ENCODE measurements around the gene GRAMD1C. TPM values are rescaled to one million over a fixed set of nuclear protein-coding genes. Genes with fewer than 3 reads are reported as not detected.

The GRAMD1C gene
- total RNA-seq, 2 donors from 2014 or later = 1.4 to 3.0 TPM

GRCh38 chr3:113878403-113878802 is 39.8 kb downstream of the GRAMD1C start:
- H3K36me3 Mint-ChIP-seq (ENCODE audit: insufficient read depth in 2 of 2) = no peaks in the 10 kb centered on the region
- H3K9me3 Mint-ChIP-seq = no peaks in the 10 kb centered on the region
- H3K4me3 Mint-ChIP-seq = no peak overlapping the region
- DNase-seq (no peak), ATAC-seq (replicated peaks in 1 of 2) (no peak)
- no peak overlapping the region for H3K27ac Mint-ChIP-seq
- H3K4me1 Mint-ChIP-seq (ENCODE audit: low read depth) = no peaks in the 10 kb centered on the region
- no peaks in the 10 kb centered on the region for H3K27me3 Mint-ChIP-seq (ENCODE audit: low read depth)

- no peaks in the 10 kb centered on the region for H3K4me1 Mint-ChIP-seq (ENCODE audit: low read depth)
- no peak overlapping the region for H3K4me3 Mint-ChIP-seq
- H3K27ac Mint-ChIP-seq = no peak overlapping the region
- ATAC-seq (replicated peaks in 1 of 2) (no peak), DNase-seq (no peak)
- no peaks in the 10 kb centered on the region for H3K27me3 Mint-ChIP-seq (ENCODE audit: low read depth)
- no peaks in the 10 kb centered on the region for H3K36me3 Mint-ChIP-seq (ENCODE audit: insufficient read depth in 2 of 2)
- no peaks in the 10 kb centered on the region for H3K9me3 Mint-ChIP-seq
These were observed 46.5 kb downstream of the GRAMD1C start for GRCh38 chr3:113885050-113885449.

DNA sequence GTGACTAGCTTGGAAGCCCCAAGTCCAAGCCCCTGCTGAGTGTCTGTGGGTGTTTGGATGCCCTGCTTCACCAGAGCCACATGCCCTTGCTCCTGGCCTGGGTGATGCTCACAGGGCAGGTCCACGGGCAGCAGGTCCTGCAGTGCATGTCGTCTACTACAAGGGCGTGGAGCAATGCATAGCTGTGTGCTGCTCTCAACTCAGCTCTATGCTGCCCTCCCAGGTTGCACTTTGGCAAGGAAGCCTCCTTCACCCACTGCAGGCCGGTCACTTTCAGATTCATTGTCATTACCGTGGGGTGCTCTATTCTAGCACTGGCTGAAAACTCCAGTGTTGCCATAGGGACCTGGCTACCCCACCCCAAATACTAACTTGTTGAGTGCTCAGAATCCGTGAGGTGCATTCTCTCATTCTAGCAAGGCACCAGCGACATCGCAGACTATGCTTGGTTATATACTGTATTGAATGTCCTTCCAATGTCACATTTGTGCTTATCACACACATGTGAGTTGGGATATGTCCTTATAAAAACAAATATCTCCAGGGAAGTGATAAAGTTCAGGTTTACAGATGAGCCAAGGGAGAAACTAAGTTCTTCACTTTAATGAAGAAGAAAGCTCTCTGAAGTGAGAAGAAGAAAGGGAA is 51.8 kb downstream of the GRAMD1C start:
- DNase-seq = no peak
- Mint-ChIP-seq H3K4me3 (no peak overlapping the region), H3K9me3 (no peaks in the 10 kb centered on the region), H3K27me3 (ENCODE audit: low read depth) (no peaks in the 10 kb centered on the region), H3K4me1 (ENCODE audit: low read depth) (no peaks in the 10 kb centered on the region), H3K27ac (no peak overlapping the region), H3K36me3 (ENCODE audit: insufficient read depth in 2 of 2) (no peaks in the 10 kb centered on the region)
- no peak for ATAC-seq (replicated peaks in 1 of 2)

GRCh38 chr3:113894927-113895326 is 56.3 kb downstream of the GRAMD1C start:
- ATAC-seq (replicated peaks in 1 of 2) (no peak), DNase-seq (no peak)
- Mint-ChIP-seq H3K9me3 (no peaks in the 10 kb centered on the region), H3K36me3 (ENCODE audit: insufficient read depth in 2 of 2) (no peaks in the 10 kb centered on the region), H3K4me1 (ENCODE audit: low read depth) (peaks cover 5% of the 10 kb centered on the region), H3K4me3 (no peak overlapping the region), H3K27me3 (ENCODE audit: low read depth) (no peaks in the 10 kb centered on the region), H3K27ac (no peak overlapping the region)

GRCh38 chr3:113895964-113896363 is 57.4 kb downstream of the GRAMD1C start:
- H3K4me1 Mint-ChIP-seq (ENCODE audit: low read depth) = peaks cover 5% of the 10 kb centered on the region
- H3K9me3 Mint-ChIP-seq = no peaks in the 10 kb centered on the region
- DNase-seq = no peak
- H3K36me3 Mint-ChIP-seq (ENCODE audit: insufficient read depth in 2 of 2) = no peaks in the 10 kb centered on the region
- ATAC-seq (replicated peaks in 1 of 2) = no peak
- no peak overlapping the region for H3K27ac Mint-ChIP-seq
- no peak overlapping the region for H3K4me3 Mint-ChIP-seq
- no peaks in the 10 kb centered on the region for H3K27me3 Mint-ChIP-seq (ENCODE audit: low read depth)

- ATAC-seq (replicated peaks in 1 of 2) (no peak), DNase-seq (no peak)
- Mint-ChIP-seq H3K27ac (no peak overlapping the region), H3K9me3 (no peaks in the 10 kb centered on the region), H3K4me3 (peak overlapping the region in 1 of 2 donors; percentile 8), H3K36me3 (ENCODE audit: insufficient read depth in 2 of 2) (no peaks in the 10 kb centered on the region), H3K4me1 (ENCODE audit: low read depth) (peaks cover 5% of the 10 kb centered on the region), H3K27me3 (ENCODE audit: low read depth) (no peaks in the 10 kb centered on the region)
These were observed 58.3 kb downstream of the GRAMD1C start for GRCh38 chr3:113896930-113897329.

GRCh38 chr3:113897373-113897777 is 58.8 kb downstream of the GRAMD1C start:
- H3K27ac Mint-ChIP-seq = no peak overlapping the region
- no peaks in the 10 kb centered on the region for H3K9me3 Mint-ChIP-seq
- peak overlapping the region; percentile 13 to 66 for H3K4me3 Mint-ChIP-seq
- no peaks in the 10 kb centered on the region for H3K27me3 Mint-ChIP-seq (ENCODE audit: low read depth)
- no peak for DNase-seq
- ATAC-seq (replicated peaks in 1 of 2) = peak in 1 of 2 donors; percentile 41
- H3K4me1 Mint-ChIP-seq (ENCODE audit: low read depth) = peaks cover 5% of the 10 kb centered on the region
- no peaks in the 10 kb centered on the region for H3K36me3 Mint-ChIP-seq (ENCODE audit: insufficient read depth in 2 of 2)

DNA sequence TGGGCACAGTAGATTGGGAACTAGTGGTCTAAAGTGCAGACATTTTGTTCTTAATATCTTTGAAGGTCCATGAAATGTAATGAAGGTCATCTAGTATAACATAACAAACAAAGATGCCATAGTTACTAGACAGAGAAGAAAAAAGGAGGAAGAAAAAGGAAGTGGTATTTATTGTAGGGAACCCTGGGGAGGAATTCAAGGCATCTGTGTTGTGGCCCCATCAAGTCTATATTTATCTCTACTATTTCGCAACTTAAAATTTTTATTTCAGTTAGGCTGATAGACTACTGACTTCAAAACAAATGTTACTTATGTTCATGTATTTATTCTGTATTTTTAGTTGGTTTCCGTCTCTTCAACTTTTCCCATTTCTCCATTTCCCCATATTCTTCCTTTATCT is 60.3 kb downstream of the GRAMD1C start:
- Mint-ChIP-seq H3K4me1 (ENCODE audit: low read depth) (peaks cover 5% of the 10 kb centered on the region), H3K4me3 (no peak overlapping the region), H3K27me3 (ENCODE audit: low read depth) (no peaks in the 10 kb centered on the region), H3K9me3 (no peaks in the 10 kb centered on the region), H3K36me3 (ENCODE audit: insufficient read depth in 2 of 2) (no peaks in the 10 kb centered on the region), H3K27ac (no peak overlapping the region)
- DNase-seq = no peak
- ATAC-seq (replicated peaks in 1 of 2) = no peak

- Mint-ChIP-seq H3K4me3 (no peak overlapping the region), H3K4me1 (ENCODE audit: low read depth) (no peaks in the 10 kb centered on the region), H3K27me3 (ENCODE audit: low read depth) (no peaks in the 10 kb centered on the region), H3K9me3 (no peaks in the 10 kb centered on the region), H3K36me3 (ENCODE audit: insufficient read depth in 2 of 2) (no peaks in the 10 kb centered on the region), H3K27ac (no peak overlapping the region)
- ATAC-seq (replicated peaks in 1 of 2) (no peak), DNase-seq (no peak)
These were observed 68.1 kb downstream of the GRAMD1C start for GRCh38 chr3:113906568-113907140.

DNA sequence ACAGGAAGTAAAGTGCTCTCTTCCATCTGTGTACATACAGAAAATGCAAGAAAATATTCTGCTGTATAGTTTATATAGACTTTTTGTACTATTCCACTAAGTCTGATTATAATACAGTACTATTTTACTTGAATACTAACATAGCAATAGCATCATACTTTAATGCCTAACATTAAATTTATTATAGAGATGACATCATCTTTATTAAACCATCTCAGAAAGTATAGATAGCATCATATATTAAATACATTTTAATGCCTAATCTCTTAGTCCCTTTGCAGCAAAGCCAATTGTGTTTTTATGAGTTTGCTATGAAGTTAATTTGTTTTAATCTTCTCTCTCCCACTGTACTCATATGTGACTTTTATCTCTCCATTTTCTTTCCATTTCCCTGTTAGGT is 69.5 kb downstream of the GRAMD1C start:
- H3K9me3 Mint-ChIP-seq = no peaks in the 10 kb centered on the region
- H3K36me3 Mint-ChIP-seq (ENCODE audit: insufficient read depth in 2 of 2) = no peaks in the 10 kb centered on the region
- H3K4me1 Mint-ChIP-seq (ENCODE audit: low read depth) = peaks cover 6% of the 10 kb centered on the region
- DNase-seq (no peak), ATAC-seq (replicated peaks in 1 of 2) (no peak)
- no peak overlapping the region for H3K27ac Mint-ChIP-seq
- H3K4me3 Mint-ChIP-seq = no peak overlapping the region
- no peaks in the 10 kb centered on the region for H3K27me3 Mint-ChIP-seq (ENCODE audit: low read depth)

DNA sequence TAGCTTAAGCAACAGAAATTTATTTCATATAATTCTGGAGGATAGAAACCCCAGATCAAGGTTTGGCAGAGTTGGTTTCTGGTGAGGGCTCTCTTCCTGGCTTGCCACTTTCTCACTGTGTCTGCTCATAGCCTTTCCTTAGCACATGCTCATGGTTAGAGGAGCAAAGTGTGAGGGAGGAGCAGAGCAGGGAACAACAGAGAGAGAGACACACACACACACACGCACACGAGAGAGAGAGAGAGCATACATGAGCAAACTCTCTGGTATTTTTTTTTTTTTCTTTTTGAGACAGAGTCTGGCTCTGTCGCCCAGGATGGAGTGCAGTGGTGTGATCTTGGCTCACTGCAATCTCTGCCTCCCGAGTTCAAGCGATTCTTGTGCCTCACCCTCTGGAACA is 72.4 kb downstream of the GRAMD1C start:
- H3K4me1 Mint-ChIP-seq (ENCODE audit: low read depth) = peaks cover 6% of the 10 kb centered on the region
- no peak overlapping the region for H3K27ac Mint-ChIP-seq
- H3K36me3 Mint-ChIP-seq (ENCODE audit: insufficient read depth in 2 of 2) = no peaks in the 10 kb centered on the region

DNA sequence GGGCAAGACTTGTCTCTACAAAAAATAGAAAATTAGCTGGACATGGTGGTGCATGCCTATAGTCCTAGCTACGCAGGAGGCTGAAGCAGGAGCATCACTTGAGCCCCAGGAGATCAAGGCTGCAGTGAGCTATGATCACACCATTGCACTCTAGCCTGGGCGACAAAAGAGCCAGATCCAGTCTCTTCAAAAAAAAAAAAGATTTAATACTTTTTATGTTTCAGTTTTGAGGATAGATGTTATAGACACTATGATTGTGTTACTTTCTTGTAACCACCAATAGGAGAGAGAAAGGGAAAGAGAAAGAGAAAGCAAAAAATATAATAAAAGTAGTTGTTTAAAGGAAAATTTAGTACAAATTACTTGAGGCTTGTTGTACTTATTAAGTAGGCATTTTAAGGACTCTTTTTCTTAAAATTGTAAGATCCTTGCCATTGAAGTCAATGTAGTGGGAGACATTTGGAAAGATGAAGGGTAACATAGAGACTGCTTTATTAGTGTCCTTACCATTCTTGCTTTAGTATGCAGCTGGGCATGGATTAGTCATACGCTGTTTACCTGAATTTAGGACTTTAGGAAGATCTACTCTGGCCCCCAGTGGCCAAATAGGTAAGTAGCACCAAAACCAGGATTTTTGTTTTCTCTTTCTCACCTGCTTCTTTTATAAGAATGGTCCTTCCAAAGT is 74.1 kb downstream of the GRAMD1C start:
- Mint-ChIP-seq H3K36me3 (ENCODE audit: insufficient read depth in 2 of 2) (no peaks in the 10 kb centered on the region), H3K27ac (peak overlapping the region; percentile 87), H3K9me3 (no peaks in the 10 kb centered on the region), H3K27me3 (ENCODE audit: low read depth) (no peaks in the 10 kb centered on the region), H3K4me1 (ENCODE audit: low read depth) (peaks cover 6% of the 10 kb centered on the region), H3K4me3 (peak overlapping the region; percentile 34 to 67)
- DNase-seq = peak; percentile 28 to 45
- peak; percentile 91 to 94 for ATAC-seq (replicated peaks in 1 of 2)

More for the DNA sequence above, 72.4 kb downstream of the GRAMD1C start:
- Mint-ChIP-seq H3K4me3 (no peak overlapping the region), H3K9me3 (no peaks in the 10 kb centered on the region), H3K27me3 (ENCODE audit: low read depth) (no peaks in the 10 kb centered on the region)
- DNase-seq = no peak
- ATAC-seq (replicated peaks in 1 of 2) = no peak

DNA sequence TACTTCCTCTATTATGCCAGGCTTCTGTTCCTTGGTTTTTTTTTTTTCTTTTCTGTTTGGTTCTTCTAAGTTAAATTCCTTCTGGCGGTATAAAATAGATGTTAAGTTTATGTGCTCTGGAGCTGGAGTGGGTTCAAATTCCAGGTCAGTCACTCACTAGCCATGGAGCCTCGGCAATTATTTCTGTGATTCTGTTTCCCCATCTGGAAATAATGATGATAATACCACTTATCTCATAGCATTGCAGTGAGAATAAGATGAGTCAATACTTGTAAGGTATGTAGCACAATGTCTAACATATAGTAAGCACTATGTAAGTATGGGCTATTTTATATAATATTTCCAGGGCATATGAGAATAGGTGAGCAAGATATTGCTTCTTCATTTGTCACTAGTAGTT is 76.1 kb downstream of the GRAMD1C start:
- no peak overlapping the region for H3K4me3 Mint-ChIP-seq
- no peaks in the 10 kb centered on the region for H3K27me3 Mint-ChIP-seq (ENCODE audit: low read depth)
- ATAC-seq (replicated peaks in 1 of 2) (no peak), DNase-seq (no peak)
- H3K9me3 Mint-ChIP-seq = no peaks in the 10 kb centered on the region
- H3K4me1 Mint-ChIP-seq (ENCODE audit: low read depth) = peaks cover 6% of the 10 kb centered on the region
- no peaks in the 10 kb centered on the region for H3K36me3 Mint-ChIP-seq (ENCODE audit: insufficient read depth in 2 of 2)
- H3K27ac Mint-ChIP-seq = no peak overlapping the region
